ENCODE results near the gene SAP30BP.

The SAP30BP gene

DNA sequence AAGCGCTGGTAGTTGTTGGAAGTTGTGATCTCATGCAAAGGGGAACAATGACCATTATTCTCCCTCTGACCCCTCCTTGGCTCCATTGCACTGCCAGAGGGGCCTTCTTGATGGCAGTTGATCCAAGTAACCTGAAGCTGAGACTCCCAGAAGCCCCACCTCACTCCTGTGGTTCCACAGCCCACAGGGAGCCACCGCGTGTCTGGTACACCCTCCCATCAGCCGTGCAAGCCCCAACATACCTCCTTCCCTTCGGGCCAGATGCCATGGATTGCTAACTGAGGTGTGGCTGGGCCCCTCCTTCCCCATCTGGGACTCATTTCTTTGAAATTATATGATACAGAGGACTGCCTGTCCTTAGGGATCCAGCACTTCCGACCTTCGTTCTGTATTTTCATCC, 17.8 kb downstream of the SAP30BP start:
- DNase-seq: peak in 3 of 51 donors; percentile 11 to 27 (median 19)

DNA sequence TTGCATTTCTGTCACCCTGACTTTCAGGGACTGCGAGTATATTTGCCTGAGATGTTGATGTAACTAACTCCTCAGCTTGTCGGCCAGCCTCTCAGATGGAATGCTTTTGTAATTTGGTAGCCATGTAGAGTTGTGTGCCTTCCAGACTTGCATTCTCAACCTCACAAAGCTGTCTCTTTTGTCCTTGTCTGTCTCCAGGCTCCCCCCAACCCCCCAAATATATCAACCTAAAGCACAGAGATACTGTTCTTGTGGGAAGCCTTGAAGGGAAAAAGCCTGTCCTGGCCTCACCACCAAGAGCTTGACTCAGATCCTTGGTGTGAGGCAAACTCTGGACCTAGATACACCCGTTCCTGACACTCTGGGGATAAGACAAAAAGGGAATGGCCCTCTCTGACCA, 18.4 kb downstream of the SAP30BP start:
- DNase-seq: no peak

DNA sequence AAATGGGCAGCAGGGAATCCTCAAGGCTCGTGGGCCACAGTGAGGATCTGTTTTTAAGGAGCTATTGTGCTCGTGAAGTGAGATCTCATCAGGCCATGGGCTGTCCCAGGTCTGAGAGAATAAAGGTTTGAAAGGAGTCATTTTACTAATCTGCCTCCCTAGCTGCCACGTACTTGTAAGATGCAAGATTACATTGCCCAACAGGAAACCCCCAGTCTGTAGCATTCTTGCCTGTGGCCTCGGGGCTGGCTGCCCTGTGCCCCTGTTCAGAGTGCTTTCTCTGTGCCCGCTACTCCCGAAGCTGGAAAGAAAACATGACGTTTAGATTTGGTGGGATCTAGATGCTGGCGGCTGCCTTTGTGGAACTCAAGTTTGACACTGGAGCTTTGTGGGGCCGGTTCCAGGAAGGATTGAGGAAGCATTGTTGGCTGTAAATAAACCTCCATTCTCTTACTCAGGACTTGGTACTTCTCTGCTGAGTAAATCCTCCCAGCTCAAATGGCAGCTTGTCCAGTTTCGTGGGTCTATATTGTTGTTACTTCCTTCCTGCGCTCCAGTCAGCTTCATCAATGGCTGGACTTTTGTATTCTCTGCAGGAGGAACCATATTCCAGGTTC, 21.2 kb downstream of the SAP30BP start:
- DNase-seq: peak in 3 of 51 donors; percentile 20 to 71 (median 38)

DNA sequence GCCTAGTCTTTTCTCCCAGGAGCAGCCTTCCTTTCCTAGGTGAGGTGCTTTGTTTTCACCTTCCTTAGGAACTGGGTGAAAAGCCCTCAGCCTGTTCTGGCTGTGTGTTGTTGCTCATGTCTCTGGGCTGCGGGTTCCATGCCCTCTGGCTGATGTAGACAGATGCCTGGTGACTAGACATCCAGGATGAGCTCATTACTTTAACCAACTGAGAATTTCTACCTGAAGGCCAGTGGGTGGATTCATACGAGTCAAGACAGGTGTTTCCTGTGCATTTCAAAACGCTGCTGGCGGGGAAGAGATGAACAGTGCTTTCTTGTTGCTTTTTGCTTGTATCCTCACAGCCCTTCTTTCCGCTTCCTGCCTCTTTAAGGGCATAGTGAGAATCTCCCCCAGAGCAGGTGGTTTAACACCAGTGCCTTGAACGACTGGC, 22.3 kb downstream of the SAP30BP start:
- no peak for DNase-seq

DNA sequence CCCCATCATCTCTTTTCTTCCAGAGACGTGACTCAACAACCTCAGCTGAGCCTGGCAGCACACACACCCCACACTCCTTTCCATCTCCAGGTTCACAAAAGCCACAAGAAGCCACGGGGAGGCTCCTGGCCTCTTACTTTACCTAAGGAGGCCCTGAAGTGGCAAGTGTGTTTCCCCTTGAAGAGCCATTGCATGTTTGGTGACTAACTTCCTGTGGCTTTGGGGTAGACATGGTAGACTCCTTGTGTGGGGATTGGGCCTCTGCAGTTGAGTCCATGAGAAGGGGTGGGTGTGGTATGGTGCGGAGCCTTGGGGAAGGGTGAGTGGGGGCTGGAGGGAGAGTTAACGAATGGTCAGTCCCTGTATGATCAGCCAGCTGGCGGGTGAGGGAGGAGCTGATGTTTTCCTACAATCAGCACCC, 24.2 kb downstream of the SAP30BP start:
- DNase-seq: peak in 2 of 51 donors; percentile 51 to 54

DNA sequence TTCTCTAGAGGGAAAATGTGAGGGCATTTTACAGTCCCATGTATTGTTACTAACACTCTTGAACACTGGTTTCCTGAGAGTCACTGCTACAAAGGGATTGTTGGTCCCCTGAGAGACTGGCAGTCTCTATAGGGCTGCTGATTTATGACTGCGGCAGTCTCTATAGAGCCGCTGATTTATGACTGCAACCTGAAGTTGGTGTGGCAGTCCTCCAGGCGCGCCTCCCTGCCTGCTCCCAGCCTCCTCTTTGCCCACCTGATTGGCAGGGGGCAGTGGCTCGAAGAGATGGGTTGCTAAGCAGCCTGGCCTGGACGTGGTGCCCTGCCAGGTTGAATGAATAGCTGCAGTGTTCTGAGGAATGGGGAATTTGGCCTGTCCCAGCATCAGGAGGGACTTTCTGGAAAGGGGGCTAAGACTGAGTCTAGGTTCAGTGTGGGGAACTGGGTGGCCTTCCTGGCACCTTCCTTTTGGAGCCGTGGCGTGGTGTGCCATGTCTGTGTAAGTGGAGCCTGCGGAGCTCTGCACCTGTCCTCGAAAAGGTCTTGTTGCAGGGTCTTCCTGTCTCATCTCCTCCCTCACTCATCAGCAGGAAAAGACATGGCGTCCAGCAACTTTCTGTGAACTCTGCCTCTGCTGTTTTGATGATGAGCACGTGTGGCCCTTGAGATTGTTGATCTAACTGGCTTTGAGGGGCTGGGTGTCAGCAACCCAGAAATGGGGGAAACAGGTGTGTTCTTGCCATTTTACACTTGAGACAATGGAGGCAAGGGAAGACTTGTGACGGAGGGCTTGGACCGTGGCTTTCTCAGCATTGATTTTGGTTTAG, 24.9 kb downstream of the SAP30BP start:
- DNase-seq: peak in 41 of 51 donors; percentile 33 to 91 (median 66)

DNA sequence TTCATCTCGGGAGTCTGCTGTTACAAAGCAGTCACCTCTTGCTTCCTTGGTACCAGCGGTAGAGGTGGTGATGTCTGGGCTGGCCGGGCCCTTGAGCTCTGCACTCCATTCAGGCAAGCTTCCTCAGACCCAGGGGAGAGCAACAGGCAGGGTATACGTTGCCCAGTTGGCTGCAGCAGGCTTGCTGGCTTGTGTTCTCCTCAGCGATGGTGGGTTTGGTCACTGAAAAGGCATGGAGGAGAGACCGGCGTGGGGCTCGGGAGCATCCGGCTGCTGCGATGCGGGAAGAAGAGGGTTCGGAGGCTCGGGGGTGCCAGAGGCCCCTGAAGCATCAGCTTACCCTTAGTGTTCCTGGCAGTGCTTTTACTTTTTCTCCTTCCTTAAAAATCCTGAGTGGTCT, 25.8 kb downstream of the SAP30BP start:
- DNase-seq: peak in 4 of 51 donors; percentile 54 to 77 (median 62)

DNA sequence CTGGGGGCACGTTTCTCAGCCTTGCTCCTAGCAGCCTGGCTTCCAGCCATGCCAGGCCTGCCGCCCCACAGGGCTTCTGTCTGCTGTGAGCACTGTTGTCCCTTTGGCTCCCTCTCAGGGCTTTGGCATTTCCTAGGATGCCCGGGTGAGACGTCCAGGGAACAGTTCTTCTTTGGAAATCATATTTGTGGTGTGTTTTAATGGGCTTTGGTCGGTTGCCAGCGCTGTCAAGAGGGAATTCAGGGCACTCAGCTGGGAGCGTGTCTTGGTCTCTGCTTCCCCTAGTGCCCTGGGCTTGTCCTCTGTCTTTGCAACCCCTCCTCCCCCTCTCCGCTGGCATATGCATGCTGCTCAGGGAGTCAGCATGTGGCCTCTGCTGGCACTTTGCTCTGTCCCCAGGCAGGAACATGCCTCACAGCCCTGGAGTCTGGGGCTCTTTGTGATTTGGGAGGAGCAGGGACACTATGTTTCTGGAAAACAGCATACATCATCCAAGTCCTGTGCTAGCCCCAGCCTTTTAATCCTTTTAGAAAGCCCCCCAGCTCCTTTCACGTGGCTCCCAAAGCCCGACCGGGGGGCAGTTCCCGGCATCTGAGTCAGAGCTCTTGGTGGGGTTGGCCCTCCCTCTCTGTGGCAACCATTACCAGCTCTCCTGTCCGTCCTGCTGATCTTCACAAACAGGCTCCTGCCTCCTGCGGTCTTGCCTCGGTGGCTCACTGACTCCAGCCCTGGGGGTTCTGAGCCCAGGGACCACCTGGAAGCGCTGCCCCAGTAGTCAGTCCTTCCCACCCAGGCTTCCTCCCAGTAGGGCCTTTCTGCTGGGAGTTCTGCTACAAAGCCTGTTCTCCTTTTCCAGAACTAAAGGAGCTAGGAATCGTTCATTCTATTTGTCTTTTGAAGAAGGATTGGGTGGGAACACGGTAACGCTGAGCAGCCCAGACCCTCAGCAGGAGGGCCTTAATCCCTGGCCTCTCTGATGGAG, 26.7 kb downstream of the SAP30BP start:
- peak; percentile 31 to 98 (median 90) for DNase-seq

DNA sequence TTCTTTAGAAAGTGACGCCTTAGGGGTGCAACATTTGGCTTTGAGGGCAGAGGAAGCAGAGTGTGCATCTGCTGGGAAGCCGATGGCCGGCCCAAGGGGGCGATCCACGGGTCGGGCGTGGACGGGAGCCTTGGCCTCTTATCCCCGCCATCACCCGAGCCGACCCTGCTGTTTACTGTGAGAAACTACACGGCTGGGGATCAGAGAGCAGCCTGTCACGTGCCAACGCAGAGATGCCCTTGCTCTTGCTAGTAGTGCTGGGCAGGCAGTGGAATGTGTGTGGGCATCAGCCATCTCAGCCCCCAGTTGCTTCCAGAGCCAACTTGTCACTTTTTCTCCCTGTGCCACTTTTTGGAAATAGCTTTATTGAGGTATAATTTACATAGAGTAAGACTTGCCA, 27.4 kb downstream of the SAP30BP start:
- DNase-seq: peak in 13 of 51 donors; percentile 21 to 70 (median 33)

DNA sequence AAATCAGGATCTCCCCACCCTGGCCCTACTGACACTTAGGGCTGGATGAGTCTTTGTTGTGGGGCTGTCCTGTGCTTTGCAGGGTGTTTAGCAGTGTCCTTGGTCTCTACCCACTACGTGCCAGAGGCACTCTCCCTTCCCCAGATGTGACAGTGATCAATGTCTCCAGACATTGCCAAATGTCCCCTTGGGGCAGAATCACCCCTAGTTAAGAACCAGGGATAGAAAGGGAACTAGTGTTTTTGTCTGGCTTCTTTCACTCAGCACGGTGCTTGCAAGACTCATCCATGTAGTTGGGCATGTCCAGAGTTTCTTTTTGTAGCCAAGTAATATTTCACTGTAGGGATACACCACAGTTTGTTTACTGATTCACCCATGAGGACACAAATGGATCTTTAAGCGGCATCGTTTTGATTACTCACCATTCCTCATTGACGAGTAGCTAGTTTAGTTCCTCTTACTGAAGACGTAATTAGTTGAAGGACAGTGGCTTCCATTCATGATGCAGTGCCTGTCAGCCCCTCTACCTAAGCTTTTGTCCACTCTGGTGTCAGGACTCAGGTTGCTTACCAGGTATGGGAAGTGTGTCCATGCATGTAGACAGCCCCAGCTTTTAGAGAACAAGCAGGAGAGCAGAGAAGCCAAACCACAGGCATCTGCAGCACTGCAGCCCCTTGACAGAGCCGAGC, 28.1 kb downstream of the SAP30BP start:
- peak in 2 of 51 donors; percentile 63 for DNase-seq

DNA sequence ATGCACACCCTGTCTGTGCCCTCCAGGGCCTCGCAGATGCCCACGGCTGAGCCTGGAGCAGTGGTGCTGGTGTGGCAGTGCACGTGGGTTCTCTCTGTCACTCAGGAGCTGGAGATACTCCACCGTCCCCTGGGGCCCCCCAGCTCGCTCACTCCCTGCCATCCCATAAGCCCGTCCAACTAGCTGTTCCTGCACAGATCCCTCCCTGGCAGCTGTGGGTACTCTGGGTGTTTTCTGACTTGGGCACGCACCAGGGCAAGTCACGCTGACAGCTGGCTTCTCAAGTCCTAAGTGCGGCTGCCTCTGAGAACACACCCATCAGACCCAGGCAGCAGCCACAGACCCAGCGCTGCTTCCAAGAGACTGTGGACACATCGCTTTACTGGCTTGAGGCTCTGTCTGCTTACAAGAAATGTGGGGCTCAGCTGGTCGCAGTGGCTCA, 28.7 kb downstream of the SAP30BP start:
- peak in 28 of 51 donors; percentile 13 to 81 (median 50) for DNase-seq

DNA sequence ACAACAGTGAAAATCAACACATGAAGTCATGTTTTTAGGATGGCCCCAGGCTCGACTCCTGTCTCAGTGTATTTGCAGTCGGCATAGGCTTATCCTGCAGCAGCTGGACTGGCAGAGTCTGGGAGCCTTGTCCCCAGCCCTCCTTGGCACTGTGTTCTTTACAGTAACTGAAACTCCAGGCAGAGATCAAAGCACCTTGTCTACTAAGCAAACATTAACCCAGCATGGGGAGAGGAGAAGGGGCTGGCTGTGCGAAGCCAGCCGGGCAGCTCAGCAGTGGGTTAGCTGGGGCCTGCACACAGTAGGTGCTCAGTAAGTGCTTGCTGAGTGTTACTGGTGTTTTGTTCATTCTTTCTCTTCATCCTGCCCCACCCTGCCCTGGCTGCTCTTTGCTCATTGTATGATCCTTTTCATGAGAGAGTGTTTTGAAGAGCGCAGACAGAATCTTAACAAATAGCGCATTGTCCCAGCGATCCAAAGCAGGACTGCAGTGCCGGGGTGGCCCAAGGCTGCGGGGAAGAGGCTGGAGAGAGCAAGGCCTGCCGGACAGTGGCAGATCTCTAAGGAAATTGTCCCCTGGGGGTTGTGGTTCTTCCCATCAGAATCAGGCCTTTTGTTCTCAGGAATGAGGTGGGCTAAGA, 30.6 kb downstream of the SAP30BP start:
- DNase-seq: peak in 42 of 51 donors; percentile 9 to 88 (median 62)

DNA sequence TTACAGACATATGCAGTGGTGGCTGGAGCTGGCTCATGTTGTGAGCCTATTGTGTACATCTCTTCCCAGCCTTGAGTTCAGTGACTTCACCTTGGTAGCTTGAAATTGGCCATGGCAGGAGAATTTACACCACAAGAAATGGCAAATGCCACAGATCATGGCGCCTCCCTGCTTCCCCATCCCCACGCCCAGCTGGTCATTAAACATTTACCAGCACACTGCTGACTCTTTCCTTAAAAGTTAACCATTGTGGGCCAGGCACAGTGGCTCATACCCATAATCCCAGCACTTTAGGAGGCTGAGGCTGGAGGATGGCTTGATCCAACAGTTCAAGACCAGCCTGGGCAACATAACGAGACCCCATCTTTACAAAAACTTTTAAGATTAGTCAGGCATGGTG, 31.5 kb downstream of the SAP30BP start:
- no peak for DNase-seq

DNA sequence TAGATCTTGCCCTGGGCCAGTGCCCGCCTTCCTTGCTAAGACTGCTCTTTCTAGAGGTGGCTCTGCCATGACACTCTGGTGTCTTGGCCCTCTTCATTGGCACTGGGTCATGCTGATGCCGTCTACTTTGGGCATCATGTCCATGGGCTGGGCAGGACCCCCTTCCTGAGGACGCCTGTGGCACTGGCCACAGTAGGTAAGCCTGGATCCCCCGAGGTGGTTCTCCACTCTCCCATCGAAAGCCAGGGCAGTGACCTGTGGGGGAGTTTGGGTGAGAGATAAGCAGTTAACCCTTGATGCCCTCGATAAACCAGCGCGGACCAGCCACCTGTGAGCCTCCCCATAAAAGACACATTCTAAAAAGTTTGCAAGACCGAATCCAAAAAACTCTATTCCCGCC, 34.1 kb downstream of the SAP30BP start:
- DNase-seq: no peak

DNA sequence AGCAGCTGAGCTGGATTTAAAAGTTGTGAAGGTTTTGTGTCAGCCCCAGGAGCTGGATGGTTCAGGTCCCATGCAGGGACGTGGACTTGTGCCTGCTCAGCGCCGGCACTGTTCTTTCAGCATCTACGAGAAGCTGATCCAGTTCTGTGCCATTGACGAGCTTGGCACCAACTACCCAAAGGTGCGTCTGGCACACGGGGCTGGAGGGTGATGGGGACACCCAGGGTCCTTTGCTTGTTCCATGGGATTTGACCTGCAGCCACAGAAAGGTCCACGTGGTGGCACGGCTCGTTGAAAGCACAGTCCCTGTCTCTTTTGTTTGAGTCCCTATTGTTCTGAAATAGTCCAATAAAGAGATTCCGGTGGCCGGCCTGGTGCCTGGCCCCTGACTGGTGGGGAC, 36.1 kb downstream of the SAP30BP start:
- no peak for DNase-seq

DNA sequence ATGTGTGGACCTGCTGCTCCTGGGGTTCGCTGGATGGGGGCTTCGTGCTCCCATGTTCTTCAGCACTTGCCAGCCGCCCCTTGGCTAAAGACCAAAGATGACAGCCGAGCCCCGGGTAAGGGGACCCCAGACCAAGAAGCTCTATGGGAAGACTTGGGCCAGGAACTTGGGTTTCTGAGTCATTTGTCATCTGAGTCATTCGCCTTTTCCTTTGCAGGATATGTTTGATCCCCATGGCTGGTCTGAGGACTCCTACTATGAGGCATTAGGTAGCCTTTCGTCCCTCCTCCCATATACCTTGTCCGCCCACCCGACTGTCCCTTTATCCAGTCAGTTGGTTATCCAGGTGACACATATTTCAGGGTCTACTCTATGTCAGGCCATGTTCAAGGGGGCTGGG, 36.5 kb downstream of the SAP30BP start:
- DNase-seq: no peak

DNA sequence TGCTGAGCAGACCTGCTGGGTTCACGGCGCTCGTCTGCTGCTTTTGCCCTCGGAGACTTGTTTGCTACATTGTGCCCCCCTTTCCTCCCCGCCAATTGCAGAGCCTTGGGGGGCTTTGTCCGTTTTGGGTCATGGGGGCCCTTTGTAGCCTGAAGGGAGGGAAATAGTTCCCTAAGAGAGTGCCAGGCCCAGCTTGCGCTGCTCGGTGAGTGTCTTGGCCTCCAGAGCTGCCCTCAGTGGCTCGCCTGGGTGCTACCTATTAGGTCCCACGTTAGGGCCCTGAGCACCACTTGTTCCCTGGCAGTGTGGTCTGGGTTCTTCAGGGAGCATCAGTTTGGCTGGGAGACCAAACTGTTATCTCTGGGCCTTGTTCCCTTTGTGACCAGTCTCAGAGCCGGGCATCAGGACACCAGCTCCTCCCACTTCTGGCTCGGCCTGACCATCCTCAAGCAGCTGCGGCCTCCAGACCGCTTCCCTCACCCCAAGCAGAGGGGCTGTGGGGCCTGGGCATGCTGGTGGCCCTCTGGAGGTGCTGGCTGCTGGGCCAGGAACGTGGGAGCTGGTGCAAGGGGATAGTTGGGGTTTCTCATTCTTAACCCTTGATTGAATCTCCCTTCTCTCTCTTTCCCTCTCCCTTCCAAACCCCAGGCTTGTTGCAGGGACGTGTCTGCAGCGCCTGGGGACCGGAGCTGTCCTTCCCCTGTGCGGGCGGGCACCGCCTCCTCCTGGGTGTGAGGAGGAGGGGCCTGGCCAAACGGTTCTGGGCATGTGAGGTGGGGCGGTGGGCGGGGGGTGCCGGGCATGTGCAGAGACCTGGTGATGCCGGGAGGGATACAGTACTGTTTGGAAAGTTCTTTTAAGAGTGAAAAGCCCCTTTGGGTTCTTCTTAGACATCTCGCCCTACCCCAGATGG, 38.1 kb downstream of the SAP30BP start:
- DNase-seq: peak in 7 of 51 donors; percentile 15 to 44 (median 28)

DNA sequence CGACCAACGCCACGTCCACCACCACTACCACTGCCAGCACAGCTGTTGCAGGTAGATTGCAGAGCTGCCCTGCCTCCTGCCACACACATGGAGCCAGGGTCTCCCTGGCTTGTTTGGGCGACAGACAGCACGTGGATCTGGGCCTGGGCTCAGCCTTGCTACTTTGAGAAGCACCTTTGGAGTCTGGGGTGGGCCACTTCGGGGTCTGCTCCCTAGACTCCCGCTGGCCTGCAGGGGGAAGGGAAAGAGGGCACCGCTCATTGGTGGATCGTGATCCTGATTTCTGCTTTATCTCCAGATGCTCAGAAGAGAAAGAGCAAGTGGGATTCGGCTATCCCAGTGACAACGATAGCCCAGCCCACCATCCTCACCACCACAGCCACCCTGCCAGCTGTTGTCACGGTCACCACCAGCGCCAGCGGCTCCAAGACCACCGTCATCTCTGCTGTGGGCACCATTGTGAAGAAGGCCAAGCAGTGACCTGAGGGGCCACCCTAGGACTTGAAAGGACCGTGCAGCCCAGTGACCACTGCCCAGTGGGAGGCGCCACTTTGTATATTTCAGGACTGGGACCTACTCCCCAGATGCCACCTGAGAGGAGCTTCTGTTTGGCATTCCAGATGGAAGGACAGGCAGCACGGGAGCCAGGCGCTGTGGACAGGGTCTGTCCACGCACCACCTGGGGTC, 39.0 kb downstream of the SAP30BP start:
- no peak for DNase-seq
